T follicular helper cell (primary cell): ENCODE results near the gene LY6G5C.
A peak's percentile ranks its signal among the peaks of the same experiment; 100 is the strongest.

Source experiments
- DNase-seq: peaks from one replicate; pipeline ENCODE4 v3.0.0-alpha.2; 2020; ENCODE audit warnings: low read depth
- total RNA-seq, 2 experiments: gene quantifications; one replicate each; lab custom pipeline; 2026; lab: John Stamatoyannopoulos, UW

LY6G5C gene
- total RNA-seq, result 0.91 to 3.8 reads per million in 2 experiments

DNA sequence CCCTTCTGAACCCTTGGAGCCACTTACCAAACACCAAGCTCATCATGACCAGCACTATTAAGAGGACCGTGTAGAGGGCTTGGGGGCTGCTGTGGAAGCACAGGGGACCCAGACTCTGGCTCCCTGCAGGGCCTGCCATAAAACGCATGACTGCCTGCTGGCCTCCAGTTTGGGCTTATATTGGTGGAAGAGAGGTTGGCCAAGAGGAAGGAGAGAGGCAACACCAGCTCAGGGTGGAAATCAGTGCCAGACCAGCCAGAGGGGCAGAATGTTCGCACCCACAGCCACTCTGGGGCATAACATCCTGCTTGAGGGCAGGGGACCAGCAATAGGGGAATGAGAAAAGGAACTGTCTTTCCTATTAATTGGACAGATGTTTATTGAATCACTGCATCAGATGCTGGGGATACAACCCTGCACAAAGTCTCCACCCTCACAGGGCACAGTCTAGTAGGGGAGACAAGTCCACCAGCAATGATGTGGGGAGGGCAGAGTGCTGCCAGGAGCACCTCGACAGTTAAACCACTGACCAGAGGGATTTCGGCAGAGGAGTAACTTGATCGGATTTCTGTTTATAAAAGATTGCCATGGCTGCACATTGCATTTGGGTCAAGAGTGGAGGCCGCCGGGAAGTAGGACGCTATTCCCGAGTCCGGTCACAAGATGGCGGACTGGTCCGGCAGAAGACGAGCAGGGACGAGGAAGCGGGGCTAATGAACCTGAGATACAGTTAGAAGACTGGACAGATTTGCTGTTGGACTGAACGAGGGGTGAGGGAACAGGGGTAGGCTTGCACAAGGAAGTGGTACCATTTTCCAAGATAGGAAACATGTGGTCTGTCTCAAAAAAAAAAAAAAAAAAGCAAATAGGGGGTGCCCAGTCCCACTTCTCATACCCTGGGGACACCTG is at the start of gene LY6G5C:
LY6G5C (minus strand) TSS at position 842 of the 909 bp plus-strand sequence; CDS start at position 148, 694 bp downstream.
- DNase-seq, result peak; percentile 39

- DNase-seq, result peak; percentile 45
These were observed 49.2 kb upstream of the LY6G5C start for GRCh38 chr6:31729979-31730630.

DNA sequence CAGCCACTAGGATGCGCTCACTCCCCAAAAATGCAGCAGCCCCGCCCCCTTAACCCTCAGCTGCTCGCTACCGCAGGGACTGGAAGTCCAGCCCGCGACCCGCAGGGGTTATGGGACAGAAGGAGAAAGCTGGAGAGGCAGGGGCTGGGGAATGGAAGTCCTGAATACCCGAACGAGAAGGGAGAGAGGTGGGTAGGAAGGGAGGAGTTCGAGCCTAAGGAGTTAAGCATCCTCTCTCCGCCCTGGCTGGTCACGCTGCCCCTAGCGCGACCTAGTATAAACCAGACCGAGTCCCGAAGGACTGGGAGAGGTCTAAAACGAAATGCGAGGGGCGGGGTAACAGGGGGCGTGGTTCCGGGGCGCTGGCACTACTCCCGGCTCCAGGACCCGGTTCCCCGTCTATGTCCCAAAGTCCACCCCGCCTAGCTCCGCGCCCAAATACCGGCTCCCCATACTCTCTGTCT is 48.7 kb upstream of the LY6G5C start:
- peak; percentile 72 for DNase-seq

DNA sequence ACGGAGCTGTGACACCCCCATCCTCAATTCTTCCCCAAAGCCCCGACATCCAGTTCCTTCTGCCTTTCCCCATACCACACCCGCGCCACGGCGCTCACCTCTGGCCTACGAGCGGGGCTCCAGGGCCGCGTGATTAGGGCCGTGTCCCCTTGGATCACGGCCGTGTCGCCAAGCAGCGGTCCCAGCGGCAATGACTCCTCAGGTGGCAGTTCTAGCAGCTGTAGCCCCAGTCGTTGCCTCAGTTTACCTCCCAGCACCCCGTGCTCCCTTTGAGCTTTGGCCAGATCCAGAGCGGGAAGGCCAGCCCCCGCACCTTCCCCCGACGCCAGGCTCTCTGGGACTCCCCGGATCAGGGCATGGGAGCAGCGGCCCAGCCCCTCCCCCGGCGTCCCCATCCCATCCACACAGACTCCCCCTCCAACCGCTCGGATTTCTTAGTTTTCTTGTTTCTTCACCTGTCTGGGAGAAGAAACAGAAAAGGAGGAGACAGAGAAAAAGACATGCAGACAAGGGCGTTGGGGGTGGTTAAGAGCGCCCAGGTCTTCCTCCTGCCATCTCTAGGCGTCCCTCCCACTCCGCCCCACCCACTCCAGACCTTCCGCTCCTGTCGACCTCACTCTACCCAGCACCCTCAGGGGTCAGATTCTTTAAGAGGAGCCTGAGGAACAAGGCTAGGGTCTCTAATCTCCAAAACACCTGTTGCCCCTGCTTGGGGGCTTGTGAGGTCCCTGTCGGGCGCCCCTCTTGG is 48.1 kb upstream of the LY6G5C start, which contains the start of gene DDAH2:
DDAH2 (minus strand) TSS at position 533 of the 748 bp plus-strand sequence; CDS start at position 395, 138 bp downstream.
- no peak for DNase-seq

GRCh38 chr6:31727717-31728671 is 47.1 kb upstream of the LY6G5C start:
- no peak for DNase-seq

DNA sequence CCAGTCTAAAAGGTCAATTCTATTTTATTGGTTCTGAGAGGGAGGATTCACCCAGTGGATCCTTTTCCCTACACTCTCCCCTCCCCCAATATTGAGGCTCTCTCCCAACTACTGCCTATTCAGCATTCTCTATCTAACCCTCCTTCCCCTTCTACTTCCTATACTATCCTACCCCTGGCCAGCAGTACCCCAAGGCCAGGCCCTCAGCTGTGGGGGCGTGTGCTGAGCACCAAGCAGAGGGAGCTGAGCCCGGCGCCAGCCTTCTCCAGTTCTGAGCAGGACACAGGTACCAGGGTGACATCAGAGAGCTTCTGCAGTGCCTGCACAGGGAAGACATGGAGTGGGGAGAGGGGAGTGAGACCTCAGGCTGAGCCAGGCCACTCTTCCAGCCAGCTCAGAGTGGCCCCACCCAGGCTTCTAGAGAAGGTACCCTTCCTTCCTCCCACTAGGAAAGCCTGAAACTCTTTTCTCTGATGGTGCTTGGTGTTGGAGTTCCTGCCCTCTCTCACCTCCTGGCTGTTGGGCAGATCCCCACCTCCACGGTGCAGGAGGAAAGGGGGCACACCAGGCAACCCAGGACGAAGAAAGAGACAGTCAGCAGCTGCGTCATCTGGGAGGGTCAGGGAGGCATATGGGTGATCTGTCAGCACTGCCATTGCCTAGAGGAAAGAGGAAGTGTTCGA is 46.3 kb upstream of the LY6G5C start:
- DNase-seq, result no peak

DNA sequence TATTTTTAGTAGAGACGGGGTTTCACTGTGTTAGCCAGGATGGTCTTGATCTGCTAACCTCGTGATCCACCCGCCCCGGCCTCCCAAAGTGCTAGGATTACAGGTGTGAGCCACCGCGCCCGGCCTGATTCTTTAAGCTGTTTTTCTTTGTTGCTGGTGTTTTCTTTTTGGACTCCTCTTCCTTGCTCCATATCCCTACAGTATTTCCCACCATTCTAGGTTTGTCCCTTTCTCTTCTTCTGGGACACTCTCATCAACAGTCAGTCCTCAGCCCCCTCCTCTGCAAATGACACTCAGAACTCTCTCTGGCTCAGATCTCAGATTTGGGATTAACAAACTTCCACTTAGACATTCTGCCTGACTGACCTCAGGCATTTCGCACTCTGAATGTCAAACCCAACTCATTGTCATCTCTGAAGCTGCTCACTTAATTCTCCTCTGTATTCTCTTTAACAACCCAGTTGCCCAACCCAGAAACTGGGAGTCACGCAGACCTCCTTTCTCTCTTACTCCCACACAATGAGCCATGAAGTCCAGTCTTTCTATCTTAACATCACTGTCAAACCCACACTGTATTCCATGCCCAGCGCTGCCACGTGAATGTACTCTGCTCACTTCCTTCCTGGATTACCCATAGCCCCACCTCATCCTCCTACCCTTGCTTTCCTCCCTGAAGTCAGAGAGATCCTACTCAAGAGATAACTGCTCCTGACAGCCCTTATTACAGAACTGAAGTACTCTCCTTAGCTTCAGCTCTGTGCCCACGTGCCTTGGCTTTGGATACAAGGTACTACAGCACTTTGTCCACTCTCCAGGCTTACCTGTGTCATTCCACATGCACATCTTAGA is 44.9 kb upstream of the LY6G5C start:
- no peak for DNase-seq

DNA sequence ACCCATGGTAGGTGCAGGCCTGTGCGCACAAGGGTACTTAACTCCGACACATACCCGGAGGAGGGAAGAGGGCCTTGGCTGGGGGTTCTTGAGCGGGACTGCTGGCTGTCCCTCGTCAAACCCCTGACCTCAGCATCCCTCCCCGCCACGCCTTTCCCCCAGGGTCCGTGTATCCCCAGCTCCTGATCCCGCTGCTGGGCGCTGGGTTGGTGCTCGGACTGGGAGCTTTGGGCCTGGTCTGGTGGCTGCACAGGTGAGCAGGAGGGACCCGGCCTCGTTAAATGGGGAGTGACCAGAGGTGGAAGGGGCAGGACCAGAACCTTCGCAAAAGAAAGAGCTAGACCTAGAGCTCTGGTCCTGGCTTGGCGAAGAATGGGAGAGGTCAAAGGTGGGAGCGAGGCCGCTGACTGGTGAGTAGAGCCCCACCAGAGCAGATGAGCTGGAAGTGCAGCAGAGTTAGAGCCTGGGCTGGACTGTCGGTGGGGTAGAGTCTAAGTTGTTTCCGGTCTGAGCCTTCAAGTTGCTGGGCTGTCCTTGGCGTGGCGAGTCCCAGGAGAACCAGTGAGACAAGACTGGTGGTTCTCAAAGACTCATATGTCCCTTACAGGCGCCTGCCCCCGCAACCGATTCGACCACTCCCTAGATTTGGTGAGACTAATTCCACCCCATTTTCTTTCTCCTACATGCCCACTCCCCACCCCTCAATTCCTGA is 43.3 kb upstream of the LY6G5C start:
- no peak for DNase-seq

GRCh38 chr6:31723245-31723979 is 42.5 kb upstream of the LY6G5C start, which contains the start of gene MPIG6B:
TSS of gene MPIG6B (plus strand) at chr6:31723373. CDS start at chr6:31723384, 11 bp downstream.
- no peak for DNase-seq

DNA sequence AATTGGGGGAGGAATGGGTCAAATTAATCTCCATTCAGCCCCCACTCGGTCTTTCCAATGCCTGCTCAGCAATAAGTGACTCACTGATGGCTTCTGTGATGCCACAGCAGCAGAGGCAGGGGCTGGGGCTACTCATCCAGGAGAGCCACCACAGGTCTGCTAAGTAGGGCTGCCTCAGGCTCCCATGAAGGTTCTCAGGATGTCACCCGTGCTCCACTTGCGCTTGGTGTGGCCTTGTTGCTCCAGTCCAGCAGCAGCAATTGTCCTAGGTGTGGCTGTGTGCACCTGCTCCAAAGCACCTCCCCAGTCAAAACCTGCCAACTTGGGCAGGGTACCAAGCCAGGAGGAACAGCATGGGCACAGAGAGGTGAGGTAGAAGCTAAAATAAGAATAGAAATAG is 41.3 kb upstream of the LY6G5C start:
- DNase-seq, result no peak

GRCh38 chr6:31721351-31722020 is 40.6 kb upstream of the LY6G5C start, which contains the start of gene LY6G6C:
TSS of gene LY6G6C (minus strand) at chr6:31721746. CDS start at chr6:31721679, 67 bp downstream.
- no peak for DNase-seq

DNA sequence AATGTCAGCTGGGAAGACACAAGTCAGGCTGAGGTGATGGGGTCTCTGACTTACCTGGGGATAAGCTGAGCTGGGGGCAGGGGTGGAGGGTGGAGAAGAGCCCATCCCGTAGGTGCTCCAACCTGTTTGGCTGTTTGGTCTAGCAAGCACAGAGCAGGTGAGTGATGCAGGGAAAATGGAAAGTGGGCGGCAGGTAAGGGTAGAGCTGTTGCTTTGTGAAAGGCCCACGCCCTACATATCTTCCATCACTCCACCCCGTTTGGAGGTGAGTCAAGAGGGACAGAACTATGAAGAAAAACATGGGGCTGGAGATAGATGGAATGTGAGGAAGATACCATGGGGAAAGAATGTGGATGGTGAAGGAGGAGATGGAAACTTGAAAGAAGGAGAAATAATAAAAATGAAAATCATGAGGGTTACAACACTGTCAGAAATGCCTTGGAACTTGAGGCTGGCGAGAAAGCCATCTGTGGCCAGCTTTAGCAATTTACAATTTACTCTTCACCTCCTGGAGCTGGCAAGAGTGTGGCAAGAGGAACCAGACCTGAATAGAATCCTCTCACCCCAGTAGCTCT is 39.4 kb upstream of the LY6G5C start:
- no peak for DNase-seq

GRCh38 chr6:31719001-31719400 is 38.1 kb upstream of the LY6G5C start:
- DNase-seq, result no peak

DNA sequence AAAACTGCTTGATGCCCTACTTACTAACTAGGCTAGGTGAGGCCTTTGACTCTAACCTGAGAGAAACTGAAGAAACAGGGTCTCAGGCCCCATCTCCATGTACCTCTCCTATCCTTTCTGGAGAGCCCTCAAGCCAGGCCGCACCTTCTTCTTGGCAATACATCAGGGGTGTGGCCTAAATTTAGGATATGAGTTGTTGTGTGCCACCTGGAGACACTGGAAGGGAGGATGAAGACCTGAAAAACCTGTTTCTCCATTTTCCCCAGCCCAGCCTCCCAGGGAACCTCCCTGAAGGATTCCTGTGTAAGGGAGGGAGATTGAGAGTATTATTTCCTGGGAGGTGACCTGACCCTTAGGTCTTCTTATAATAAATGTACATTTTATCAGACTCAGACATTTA is 37.4 kb upstream of the LY6G5C start:
- no peak for DNase-seq

GRCh38 chr6:31717499-31718222 is 36.8 kb upstream of the LY6G5C start:
- DNase-seq, result no peak
